Activated naive CD4-positive, alpha-beta T cell treated with anti-CD3 and anti-CD28 coated beads for 36 hours (primary cell): ENCODE measurements around the gene PUM1. TPM values are rescaled to one million over a fixed set of nuclear protein-coding genes. Genes with fewer than 3 reads are reported as not detected.

Experiments used
- CTCF ChIA-PET: fragments of 350-600 bp; sonication (Branson Sonifier 250); formaldehyde crosslinking; loops from one replicate; lab custom pipeline; 2021; ENCODE audit warnings: antibody characterized with exemption; lab: Charles Lee
- DNase-seq: peaks from one replicate; pipeline ENCODE4 v3.0.0-alpha.2; 2020
- H3K27ac Mint-ChIP-seq: one replicate; pipeline ENCODE4 v1.8.0; 2021; ENCODE audit warnings: mild to moderate bottlenecking, mixed read lengths
- H3K27me3 Mint-ChIP-seq: one replicate; pipeline ENCODE4 v1.8.0; 2021; ENCODE audit warnings: low read depth, mixed read lengths
- H3K36me3 Mint-ChIP-seq: one replicate; pipeline ENCODE4 v1.8.0; 2021; ENCODE audit warnings: low read depth, mixed read lengths
- H3K4me1 Mint-ChIP-seq: one replicate; pipeline ENCODE4 v1.8.0; 2021; ENCODE audit warnings: low read depth, mixed read lengths
- H3K4me3 Mint-ChIP-seq: one replicate; pipeline ENCODE4 v1.8.0; 2021; ENCODE audit warnings: mild to moderate bottlenecking, moderate library complexity, mixed read lengths
- H3K9me3 Mint-ChIP-seq: one replicate; pipeline ENCODE4 v1.8.0; 2021; ENCODE audit warnings: mixed read lengths
- intact Hi-C: fragments of 100-400 bp; cut with micrococcal nuclease; formaldehyde crosslinking; loops from one replicate; pipeline ENCODE4 v1.15.1; 2023
- total RNA-seq, 2 experiments: library from RNA; stranded (reverse); gene quantifications; one replicate each; pipeline ENCODE4 v1.2.3, GENCODE V29; 2021

Gene PUM1
- total RNA-seq, 2 experiments from 2014 or later = 84.9 to 89.7 TPM

DNA sequence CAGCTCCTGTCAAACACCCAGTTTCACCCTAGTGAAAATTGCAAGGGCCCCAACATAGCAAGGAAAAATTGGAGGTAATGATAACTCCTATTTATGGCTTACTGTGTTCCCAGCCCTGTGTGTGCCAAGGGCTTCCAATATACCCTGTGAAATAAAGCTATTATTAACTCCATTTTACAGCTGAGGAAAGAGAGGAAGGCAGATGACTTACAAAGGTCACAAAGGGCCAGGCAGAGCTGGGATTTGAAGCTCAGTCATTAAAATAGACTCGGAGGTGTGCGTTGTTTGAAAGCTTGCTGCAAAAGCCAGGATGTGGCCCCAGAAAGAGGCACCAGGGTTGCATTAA lies 136.8 kb downstream of the PUM1 start:
- Mint-ChIP-seq H3K4me3 (no peak overlapping the region), H3K27ac (no peak overlapping the region), H3K36me3 (no peaks in the 10 kb centered on the region), H3K27me3 (no peaks in the 10 kb centered on the region), H3K4me1 (no peaks in the 10 kb centered on the region), H3K9me3 (no peaks in the 10 kb centered on the region)
- CTCF ChIA-PET = interaction anchor here (0.6 to 3.7 kb wide), 19 partner anchors 9 to 844 kb away, joined by 3 to 35 read pairs (median 5); no protein-coding TSS in a partner anchor
- intact Hi-C loops = loop anchor here (1.0 to 5.0 kb wide), 3 partner anchors 127 to 206 kb away; partner anchors contain the start of gene MATN1
- no peak for DNase-seq

DNA sequence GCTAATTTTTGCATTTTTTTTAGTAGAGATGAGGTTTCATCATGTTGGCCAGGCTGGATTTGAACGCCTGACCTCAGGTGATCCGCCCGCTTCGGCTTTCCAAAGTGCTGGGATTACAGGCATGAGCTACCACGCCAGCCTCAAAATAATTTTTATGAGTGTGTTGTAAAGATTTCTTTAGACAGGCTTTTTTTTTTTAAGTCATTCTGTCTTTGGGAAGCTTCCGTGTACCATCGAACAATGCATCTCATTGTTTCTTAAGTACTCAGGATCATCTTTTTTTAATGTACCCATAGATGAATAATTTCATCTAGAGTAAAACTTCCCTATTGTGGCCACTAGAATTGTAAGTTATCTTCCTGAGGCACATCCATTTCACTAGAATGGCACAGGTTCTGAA lies 137.3 kb downstream of the PUM1 start:
- DNase-seq = no peak
- no peak overlapping the region for H3K4me3 Mint-ChIP-seq
- CTCF ChIA-PET = interaction anchor here (0.6 to 3.7 kb wide), 19 partner anchors 8 to 845 kb away, joined by 3 to 35 read pairs (median 5); no protein-coding TSS in a partner anchor
- no peaks in the 10 kb centered on the region for H3K27me3 Mint-ChIP-seq
- H3K4me1 Mint-ChIP-seq = no peaks in the 10 kb centered on the region
- no peak overlapping the region for H3K27ac Mint-ChIP-seq
- no peaks in the 10 kb centered on the region for H3K9me3 Mint-ChIP-seq
- no peaks in the 10 kb centered on the region for H3K36me3 Mint-ChIP-seq
- intact Hi-C loops = loop anchor here (5.0 kb wide), 1 partner anchor 206 kb away; the partner anchor contains the start of gene MATN1

DNA sequence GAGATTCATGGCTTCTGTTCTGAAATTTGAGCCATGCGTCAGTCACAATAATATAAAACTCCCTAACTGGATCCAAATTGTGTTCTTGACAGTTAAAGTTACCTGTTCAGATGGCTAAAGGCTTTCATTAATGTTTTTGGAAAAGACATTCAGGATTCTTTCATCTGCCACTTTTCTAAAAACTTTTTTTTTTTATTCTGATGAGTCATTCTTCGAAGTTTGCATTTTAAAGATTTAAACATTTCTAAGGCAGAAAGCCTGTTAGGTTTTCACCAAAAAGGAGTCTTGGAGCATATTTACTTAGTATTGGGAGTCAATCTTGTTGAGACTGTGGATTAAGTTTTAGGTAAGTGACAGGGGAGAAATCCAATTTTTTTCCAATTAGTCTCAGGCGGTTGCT lies 138.1 kb downstream of the PUM1 start:
- DNase-seq = no peak
- H3K9me3 Mint-ChIP-seq = no peaks in the 10 kb centered on the region
- H3K4me3 Mint-ChIP-seq = no peak overlapping the region
- no peak overlapping the region for H3K27ac Mint-ChIP-seq
- H3K27me3 Mint-ChIP-seq = no peaks in the 10 kb centered on the region
- H3K4me1 Mint-ChIP-seq = no peaks in the 10 kb centered on the region
- H3K36me3 Mint-ChIP-seq = no peaks in the 10 kb centered on the region
- intact Hi-C loops = loop anchor here (5.0 kb wide), 1 partner anchor 205 kb away; the partner anchor contains the start of gene MATN1
- CTCF ChIA-PET = interaction anchor here (0.6 to 3.7 kb wide), 5 partner anchors 16 to 148 kb away, joined by 4 to 35 read pairs (median 10); no protein-coding TSS in a partner anchor

DNA sequence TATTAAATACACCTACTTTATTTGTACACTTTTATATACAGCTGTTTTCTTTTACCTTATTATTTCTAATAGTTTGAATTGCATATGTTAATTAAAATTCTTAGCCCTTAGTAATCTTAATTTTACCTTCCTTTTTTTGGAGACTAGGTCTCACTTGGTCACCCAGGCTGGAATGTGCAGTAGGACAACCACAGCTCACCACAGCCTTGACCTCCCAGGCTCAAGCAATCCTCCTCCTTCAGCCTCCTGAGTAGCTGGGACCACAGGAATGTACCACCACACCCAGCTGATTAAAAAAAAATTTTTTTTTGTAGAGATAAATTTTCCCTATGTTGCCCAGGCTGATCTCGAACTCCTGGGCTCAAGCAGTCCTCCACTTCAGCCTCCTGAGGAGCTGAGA lies 141.9 kb downstream of the PUM1 start:
- Mint-ChIP-seq H3K4me1 (peaks cover 3% of the 10 kb centered on the region), H3K27me3 (peaks cover 4% of the 10 kb centered on the region), H3K27ac (no peak overlapping the region), H3K36me3 (no peaks in the 10 kb centered on the region), H3K4me3 (no peak overlapping the region), H3K9me3 (no peaks in the 10 kb centered on the region)
- intact Hi-C loops = no loop called here
- CTCF ChIA-PET = interaction anchor here (1.2 to 2.0 kb wide), 3 partner anchors 13 to 141 kb away, joined by 4 to 7 read pairs (median 6); no protein-coding TSS in a partner anchor
- DNase-seq = no peak

DNA sequence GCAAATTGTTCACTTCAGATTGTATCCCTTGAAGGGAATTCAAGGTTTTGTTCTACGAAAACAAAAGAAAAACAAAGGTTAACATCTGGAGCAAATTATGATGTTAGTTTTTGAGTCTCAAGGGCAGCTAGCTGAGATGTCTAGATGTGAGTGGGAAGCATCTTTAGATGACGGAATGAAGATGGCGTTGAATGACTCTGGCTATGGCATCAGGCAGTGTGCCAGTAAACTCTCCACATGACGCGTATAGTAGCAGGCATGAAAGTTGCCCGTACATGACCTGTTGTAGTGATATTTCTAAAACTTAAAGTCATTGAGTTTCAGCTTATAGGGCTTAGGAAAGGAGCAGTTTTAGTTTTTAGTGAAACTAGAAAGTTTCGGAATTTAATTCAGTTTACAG lies 144.7 kb downstream of the PUM1 start:
- CTCF ChIA-PET = interaction anchor here (2.6 to 4.2 kb wide), 3 partner anchors 8 to 119 kb away, joined by 17 to 23 read pairs (median 18); no protein-coding TSS in a partner anchor
- H3K27me3 Mint-ChIP-seq = peaks cover 4% of the 10 kb centered on the region
- H3K27ac Mint-ChIP-seq = no peak overlapping the region
- H3K4me1 Mint-ChIP-seq = peaks cover 3% of the 10 kb centered on the region
- H3K4me3 Mint-ChIP-seq = no peak overlapping the region
- no peaks in the 10 kb centered on the region for H3K36me3 Mint-ChIP-seq
- no peak for DNase-seq
- no peaks in the 10 kb centered on the region for H3K9me3 Mint-ChIP-seq
- intact Hi-C loops = no loop called here

DNA sequence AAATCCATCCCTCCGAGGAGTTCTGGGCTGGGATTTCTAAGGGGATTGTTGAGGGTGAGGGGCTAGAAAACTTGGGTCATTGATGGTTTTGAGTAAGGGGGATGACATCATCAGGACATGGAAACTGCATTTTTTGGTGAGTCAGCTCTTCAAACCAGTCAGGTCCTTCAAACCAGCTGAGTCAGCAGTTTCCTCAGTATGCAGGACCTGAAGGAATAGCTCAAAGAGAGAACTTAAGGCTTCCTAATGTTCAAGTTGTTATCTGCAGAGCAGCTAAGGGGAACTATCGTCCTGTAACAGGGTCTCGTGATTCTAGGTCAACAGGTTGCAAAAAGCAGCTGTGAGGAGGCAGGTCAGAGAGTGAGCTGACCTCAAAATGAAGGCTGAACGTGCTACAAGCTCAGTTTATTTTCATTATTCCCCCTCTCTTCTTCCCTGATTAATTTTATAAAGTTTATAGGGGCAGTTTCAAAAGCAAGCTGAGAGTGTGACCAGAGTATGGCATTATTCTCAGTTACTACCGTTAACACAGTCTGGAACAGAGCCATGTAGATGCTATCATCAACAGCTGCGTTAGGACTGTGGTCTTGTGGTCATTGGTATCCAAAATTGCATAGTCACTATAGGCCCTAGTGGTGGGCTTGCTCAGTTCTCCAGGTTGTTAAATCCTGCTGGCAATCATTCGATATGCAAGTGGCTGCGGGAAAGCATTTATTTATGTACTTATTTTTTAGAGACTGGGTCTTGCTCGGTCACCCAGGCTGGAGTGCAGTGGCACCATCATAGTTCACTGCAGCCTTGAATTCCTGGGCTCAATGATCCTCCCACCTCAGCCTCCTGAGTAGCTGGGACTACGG lies 146.3 kb downstream of the PUM1 start:
- Mint-ChIP-seq H3K27me3 (peaks cover 4% of the 10 kb centered on the region), H3K4me3 (no peak overlapping the region), H3K9me3 (no peaks in the 10 kb centered on the region), H3K4me1 (peaks cover 3% of the 10 kb centered on the region), H3K36me3 (no peaks in the 10 kb centered on the region), H3K27ac (no peak overlapping the region)
- CTCF ChIA-PET = interaction anchor here (1.4 to 4.2 kb wide), 4 partner anchors 8 to 201 kb away, joined by 3 to 23 read pairs (median 18); no protein-coding TSS in a partner anchor
- intact Hi-C loops = no loop called here
- DNase-seq = no peak

DNA sequence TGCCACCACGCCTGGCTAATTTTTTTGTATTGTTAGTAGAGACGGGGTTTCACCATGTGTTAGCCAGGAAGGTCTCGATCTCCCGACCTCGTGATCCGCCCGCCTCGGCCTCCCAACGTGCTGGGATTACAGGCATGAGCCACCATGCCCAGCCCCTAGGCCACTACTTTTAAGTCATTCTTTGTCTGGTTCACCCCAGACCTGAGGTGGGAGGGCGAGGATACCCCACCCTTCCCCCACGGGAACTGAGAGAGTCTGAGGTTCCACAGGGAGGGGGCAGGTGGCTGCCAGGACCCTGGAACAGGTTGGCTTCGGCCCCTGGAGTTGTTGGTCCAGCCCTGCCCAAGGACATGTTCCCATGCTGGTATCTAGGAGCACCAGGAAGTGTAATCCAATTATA lies 149.2 kb downstream of the PUM1 start:
- no peak overlapping the region for H3K27ac Mint-ChIP-seq
- H3K27me3 Mint-ChIP-seq = peaks cover 4% of the 10 kb centered on the region
- intact Hi-C loops = no loop called here
- peaks cover 5% of the 10 kb centered on the region for H3K4me1 Mint-ChIP-seq
- H3K36me3 Mint-ChIP-seq = no peaks in the 10 kb centered on the region
- DNase-seq = no peak
- CTCF ChIA-PET = interaction anchor here (0.6 to 8.6 kb wide), 2 partner anchors 114 to 239 kb away, joined by 4 to 177 read pairs; no protein-coding TSS in a partner anchor
- no peaks in the 10 kb centered on the region for H3K9me3 Mint-ChIP-seq
- H3K4me3 Mint-ChIP-seq = no peak overlapping the region

DNA sequence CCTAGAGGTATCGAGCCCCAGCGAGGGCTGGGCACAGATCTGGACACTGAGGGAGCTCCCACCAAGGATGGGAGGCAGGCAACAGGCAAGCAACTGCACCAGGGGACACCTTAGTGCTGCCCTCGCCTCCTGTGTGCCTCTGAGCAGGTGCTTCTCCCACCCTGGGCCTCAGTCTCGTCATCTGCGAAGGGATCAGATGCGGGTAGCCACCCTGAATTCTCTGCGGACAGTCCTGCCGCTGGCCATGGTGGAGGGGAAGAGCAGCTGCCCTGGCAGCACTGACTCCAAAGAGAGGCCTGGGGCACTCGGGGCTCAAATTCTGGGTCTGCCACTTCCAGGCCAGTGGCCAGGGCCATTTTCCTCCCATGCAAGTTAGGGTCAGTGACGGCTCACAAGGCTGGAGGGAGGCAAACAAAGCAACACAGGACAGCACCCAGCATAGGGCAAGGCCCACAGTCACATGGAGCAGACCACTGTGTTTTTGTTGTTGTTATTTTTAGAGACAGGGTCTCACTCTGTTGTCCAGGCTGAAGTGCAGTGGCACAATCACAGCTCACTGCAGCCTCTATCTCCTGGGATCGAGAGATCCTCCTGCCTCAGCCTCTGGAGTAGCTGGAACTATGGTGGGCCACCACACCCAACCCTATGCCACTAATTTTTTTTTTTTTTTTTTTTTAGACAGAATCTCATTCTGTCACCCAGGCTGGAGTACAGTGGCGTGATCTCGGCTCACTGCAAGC lies 149.9 kb downstream of the PUM1 start:
- CTCF ChIA-PET = interaction anchor here (8.6 kb wide), 1 partner anchor 113 kb away, joined by 177 read pairs; no protein-coding TSS in a partner anchor
- H3K36me3 Mint-ChIP-seq = no peaks in the 10 kb centered on the region
- H3K27ac Mint-ChIP-seq = no peak overlapping the region
- peaks cover 5% of the 10 kb centered on the region for H3K4me1 Mint-ChIP-seq
- no peaks in the 10 kb centered on the region for H3K9me3 Mint-ChIP-seq
- H3K4me3 Mint-ChIP-seq = no peak overlapping the region
- peaks cover 5% of the 10 kb centered on the region for H3K27me3 Mint-ChIP-seq
- no peak for DNase-seq
- intact Hi-C loops = no loop called here

DNA sequence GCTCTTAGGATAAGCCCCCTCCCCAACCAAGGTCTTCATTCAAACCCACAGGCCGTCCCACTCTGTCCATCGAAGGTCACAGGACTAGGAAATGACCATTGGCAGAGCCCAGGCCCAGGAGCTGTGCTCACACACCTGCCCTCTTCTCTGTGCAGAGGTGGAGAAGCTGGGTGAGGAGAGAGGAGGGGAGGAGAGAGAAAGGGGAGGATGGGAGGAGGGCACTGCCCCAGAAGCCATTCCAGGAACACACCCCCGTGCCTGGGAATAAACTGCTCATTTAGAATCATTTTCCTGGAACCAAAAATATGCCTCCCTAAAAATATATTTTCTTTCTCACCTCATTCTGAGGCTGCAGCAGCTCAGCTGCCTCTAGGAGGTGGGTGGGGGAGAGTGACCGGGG lies 150.6 kb downstream of the PUM1 start:
- intact Hi-C loops = no loop called here
- CTCF ChIA-PET = interaction anchor here (1.2 to 8.6 kb wide), 3 partner anchors 98 to 135 kb away, joined by 3 to 177 read pairs (median 5); no protein-coding TSS in a partner anchor

DNA sequence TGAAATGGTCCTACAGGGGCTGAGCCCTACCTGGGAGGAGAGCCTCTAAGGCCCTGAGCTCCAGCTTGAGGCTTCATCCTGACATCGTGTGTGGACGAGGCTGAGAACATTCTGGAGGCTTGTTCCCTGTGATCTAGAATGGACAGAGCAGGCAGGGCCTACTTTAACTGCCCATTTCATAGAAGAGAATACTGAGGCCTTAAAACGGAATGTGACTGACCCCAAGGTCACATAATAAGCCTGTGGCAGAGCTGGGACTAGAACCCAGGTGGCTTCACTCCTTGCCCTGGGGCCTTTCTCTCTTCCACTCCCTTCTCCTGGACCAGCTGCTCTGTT lies 151.0 kb downstream of the PUM1 start:
- peaks cover 5% of the 10 kb centered on the region for H3K4me1 Mint-ChIP-seq
- H3K9me3 Mint-ChIP-seq = no peaks in the 10 kb centered on the region
- H3K27me3 Mint-ChIP-seq = peaks cover 13% of the 10 kb centered on the region
- H3K4me3 Mint-ChIP-seq = no peak overlapping the region
- no peak overlapping the region for H3K27ac Mint-ChIP-seq
- CTCF ChIA-PET = interaction anchor here (1.2 to 8.6 kb wide), 5 partner anchors 14 to 135 kb away, joined by 3 to 177 read pairs (median 6); no protein-coding TSS in a partner anchor
- no peak for DNase-seq
- intact Hi-C loops = no loop called here
- H3K36me3 Mint-ChIP-seq = no peaks in the 10 kb centered on the region

More for the DNA sequence above, 150.6 kb downstream of the PUM1 start:
- no peak for DNase-seq
- Mint-ChIP-seq H3K27me3 (peaks cover 10% of the 10 kb centered on the region), H3K4me1 (peaks cover 5% of the 10 kb centered on the region), H3K4me3 (no peak overlapping the region), H3K9me3 (no peaks in the 10 kb centered on the region), H3K36me3 (no peaks in the 10 kb centered on the region), H3K27ac (no peak overlapping the region)

DNA sequence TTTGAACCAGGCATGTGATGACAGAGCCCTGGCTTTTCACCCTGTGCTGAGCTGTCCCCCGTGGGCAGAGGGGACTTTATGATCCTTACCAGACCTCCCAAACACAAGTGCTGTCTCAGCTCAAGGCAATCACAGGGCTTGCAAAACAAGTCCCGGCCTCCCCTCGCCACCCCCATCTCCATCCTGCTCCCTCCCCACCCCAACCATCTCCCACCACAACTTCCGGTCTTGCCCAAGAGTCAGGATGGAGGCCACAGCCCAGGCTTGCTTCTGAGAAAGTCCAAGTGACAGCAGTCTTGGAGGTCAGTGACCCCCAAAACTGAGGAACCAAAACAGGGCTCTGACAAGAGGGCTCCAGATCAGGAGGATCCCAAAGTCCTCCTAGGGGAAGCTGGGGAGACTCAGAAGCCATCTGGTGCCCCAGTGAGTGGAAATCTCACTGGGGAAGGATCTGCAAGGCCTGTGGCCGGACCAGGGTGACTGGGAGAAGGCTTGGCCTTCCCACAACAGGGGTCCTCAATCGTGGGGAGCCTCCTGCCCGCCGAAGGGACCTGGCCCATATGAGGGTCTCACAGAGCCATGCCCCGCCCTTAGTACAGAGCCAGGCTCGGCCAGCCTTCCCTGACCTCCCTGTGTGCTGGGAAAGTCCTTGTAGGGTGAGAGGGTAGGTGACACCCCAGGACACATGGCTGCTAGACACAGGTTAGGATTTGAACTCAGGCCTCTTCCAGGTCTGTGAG lies 152.4 kb downstream of the PUM1 start:
- Mint-ChIP-seq H3K27me3 (peaks cover 19% of the 10 kb centered on the region), H3K9me3 (no peaks in the 10 kb centered on the region), H3K4me3 (no peak overlapping the region), H3K4me1 (peaks cover 6% of the 10 kb centered on the region), H3K36me3 (no peaks in the 10 kb centered on the region), H3K27ac (no peak overlapping the region)
- CTCF ChIA-PET = interaction anchor here (1.3 to 8.6 kb wide), 5 partner anchors 15 to 134 kb away, joined by 3 to 177 read pairs (median 10); no protein-coding TSS in a partner anchor
- intact Hi-C loops = no loop called here
- no peak for DNase-seq
